Spleen (tissue), 11 donors: ENCODE data around the gene KIF16B. TPM values are rescaled to one million over a fixed set of nuclear protein-coding genes. Genes with fewer than 3 reads are reported as not detected.

Experiments
- DNase-seq: peaks from one replicate; pipeline ENCODE4 v3.0.0-alpha.2; 2020
- H3K27ac ChIP-seq, 8 donors: fragments of 200-600 bp; sonication (generic) in 7 of 8; 1 replicate in 4 of 8; 2 replicates in 4 of 8; pipeline versions ENCODE4 v1.5.0 to v1.8.0; 2016 to 2021; ENCODE audit warnings: inconsistent platforms in 4 of 8, mild to moderate bottlenecking in 4 of 8, moderate library complexity in 1 of 8
- H3K27me3 ChIP-seq, 7 donors: fragments of 200-600 bp; sonication (generic) in 6 of 7; replicated peaks in 1 of 7; 1 replicate in 4 of 7; 2 replicates in 3 of 7; pipeline versions ENCODE4 v1.5.0 to v1.8.0; 2016 to 2021; ENCODE audit warnings: inconsistent platforms in 3 of 7, mild to moderate bottlenecking in 1 of 7
- H3K36me3 ChIP-seq, 6 donors: fragments of 200-600 bp; sonication (generic) in 5 of 6; 1 replicate in 4 of 6; 2 replicates in 2 of 6; pipeline versions ENCODE4 v1.5.0 to v1.8.0; 2016 to 2021; ENCODE audit warnings: inconsistent platforms in 2 of 6
- H3K4me1 ChIP-seq, 6 donors: fragments of 200-600 bp; sonication (generic) in 5 of 6; 1 replicate in 3 of 6; 2 replicates in 3 of 6; pipeline versions ENCODE4 v1.5.0 to v1.8.0; 2016 to 2021; ENCODE audit warnings: inconsistent platforms in 3 of 6
- H3K4me3 ChIP-seq, 8 donors: fragments of 200-600 bp; sonication (generic) in 7 of 8; 1 replicate in 4 of 8; 2 replicates in 4 of 8; pipeline versions ENCODE4 v1.5.0 to v1.8.0; 2016 to 2021; ENCODE audit warnings: inconsistent platforms in 4 of 8, mild to moderate bottlenecking in 4 of 8, moderate library complexity in 2 of 8
- H3K9me3 ChIP-seq, 8 donors: fragments of 200-600 bp; sonication (generic) in 7 of 8; 1 replicate in 4 of 8; 2 replicates in 4 of 8; pipeline versions ENCODE4 v1.5.0 to v1.8.0; 2016 to 2021; ENCODE audit warnings: inconsistent platforms in 4 of 8
- CTCF ChIP-seq, 11 experiments: fragments of 200-600 bp in 7 of 11; fragments of 450-650 bp in 4 of 11; sonication (generic) in 4 of 11; IDR thresholded peaks in 8 of 11; conservative IDR thresholded peaks in 3 of 11; 1 replicate in 7 of 11; 2 replicates in 4 of 11; pipeline versions ENCODE4 v1.4.0 to v1.8.0; 2016 to 2021; ENCODE audit warnings: antibody characterized with exemption in 11 of 11, inconsistent platforms in 4 of 11, mild to moderate bottlenecking in 1 of 11
- POLR2A ChIP-seq, 3 donors: fragments of 450-650 bp; IDR thresholded peaks; one replicate each; pipeline ENCODE4 v1.5.1; 2017; ENCODE audit warnings: antibody characterized with exemption in 3 of 3, mild to moderate bottlenecking in 1 of 3
- POLR2AphosphoS5 ChIP-seq, 3 donors: sonication (generic); formaldehyde crosslinking; IDR thresholded peaks; one replicate each; pipeline ENCODE4 v1.5.1; 2017; ENCODE audit warnings: antibody characterized with exemption in 3 of 3
- WGBS, 5 donors: extraction: QIAGEN DNeasy Blood & Tissue Kit in 3 of 5; methylation state at CpG; one replicate each; pipeline versions ENCODE4 v1.1.5 to v1.1.7; 2013 to 2018; 5-methylcytosine and 5-hydroxymethylcytosine counted together
- intact Hi-C: fragments of 100-400 bp; cut with DNase I; formaldehyde crosslinking; loops from one replicate; pipeline ENCODE4 v1.15.0; 2023; ENCODE audit warnings: low total_unique reads
- polyA plus RNA-seq, 3 donors: library from polyadenylated mRNA; stranded (reverse); fragments of 200-250 nt; gene quantifications; one replicate each; pipeline ENCODE4 v1.2.1, GENCODE V29; 2013
- total RNA-seq, 7 donors: library from RNA; depleted of rRNA in 3 of 7; stranded (reverse); fragments of >200 nt in 3 of 7; fragmentation: NEBNext Ultra II Directional in 4 of 7; extraction: Animal tissue kit (Norgen Biotek cat#: 25700) in 4 of 7; gene quantifications; one replicate each; pipeline versions ENCODE4 v1.1.0 to v1.2.1, GENCODE V29; 2016 to 2021
- donor health status: healthy with polysubstance abuse.
- donor health status: DM: no; HTN: no; CAD: no; lungs with moderate emphysema.
- donor health status: DM: no; HTN: no; CAD: no.
- donor health status: Bipolar disorder and iron deficiency.
- donor health status: healthy.
- donor health status: DM: no; HTN: no; CAD: no.
- donor health status: DM: yes; HTN: yes; CAD: no.

KIF16B gene
- total and polyA plus RNA-seq, 10 donors, result 3.0 to 30.1 (median 21.2) TPM

- no peaks in the 10 kb centered on the region for H3K27me3 ChIP-seq
- H3K9me3 ChIP-seq, result no peaks in the 10 kb centered on the region
- intact Hi-C loops, result no loop called here
- 74 to 87% (median 84%) methylated on average over 4 of the region's 4 CpGs for WGBS, 5 donors
- H3K27ac ChIP-seq, result no peak overlapping the region
- no peaks in the 10 kb centered on the region for H3K4me1 ChIP-seq
- H3K4me3 ChIP-seq, result no peak overlapping the region
- peaks cover 0 to 19% (median 0%) of the 10 kb centered on the region in 6 donors for H3K36me3 ChIP-seq
- no peak for DNase-seq
- TF ChIP-seq CTCF (IDR thresholded peaks at IDR 0.05 in 8 of 11, conservative IDR thresholded peaks at IDR 0.05 in 3 of 11), result no peak
- no peak for TF ChIP-seq POLR2A (IDR thresholded peaks at IDR 0.05)
- no peak for TF ChIP-seq POLR2AphosphoS5 (IDR thresholded peaks at IDR 0.05)
Observed at GRCh38 chr20:16292226-16292880, 280.9 kb downstream of the KIF16B start.

DNA sequence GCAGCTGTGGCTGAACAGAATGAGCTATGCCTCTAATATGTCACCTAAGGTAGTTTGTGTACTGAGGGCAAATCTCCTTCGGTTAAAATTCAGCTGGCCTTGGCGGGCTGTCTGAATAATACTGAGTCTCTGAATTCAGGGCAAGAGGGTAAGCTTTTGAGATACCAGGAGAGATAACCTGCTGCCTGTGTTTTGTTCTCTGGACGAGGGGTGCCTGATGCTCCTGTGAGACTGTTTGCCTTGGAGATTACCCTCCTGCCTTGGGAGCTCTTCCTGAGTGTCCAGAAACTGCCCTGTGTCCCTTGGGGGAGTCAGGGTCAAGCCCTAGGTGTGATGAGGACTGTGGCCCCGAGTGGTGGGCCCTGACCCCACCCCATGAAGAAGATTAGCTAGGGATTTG, 282.9 kb downstream of the KIF16B start:
- no peaks in the 10 kb centered on the region for H3K4me1 ChIP-seq
- 72 to 85% (median 81%) methylated on average over 4 of the region's 4 CpGs for WGBS, 5 donors
- intact Hi-C loops, result no loop called here
- DNase-seq, result no peak
- H3K4me3 ChIP-seq, result no peak overlapping the region
- peaks cover 0 to 8% (median 0%) of the 10 kb centered on the region in 6 donors for H3K36me3 ChIP-seq
- H3K9me3 ChIP-seq, result no peaks in the 10 kb centered on the region
- H3K27ac ChIP-seq, result no peak overlapping the region
- no peak for TF ChIP-seq POLR2A (IDR thresholded peaks at IDR 0.05)
- no peaks in the 10 kb centered on the region for H3K27me3 ChIP-seq

- no peak overlapping the region for H3K27ac ChIP-seq
- no peaks in the 10 kb centered on the region for H3K27me3 ChIP-seq
- peaks cover 0 to 11% (median 0%) of the 10 kb centered on the region in 6 donors for H3K36me3 ChIP-seq
- peaks cover 0 to 7% (median 1%) of the 10 kb centered on the region in 6 donors for H3K4me1 ChIP-seq
- H3K4me3 ChIP-seq, result no peak overlapping the region
- no peaks in the 10 kb centered on the region for H3K9me3 ChIP-seq
- no peak for DNase-seq
- intact Hi-C loops, result no loop called here
- no peak for TF ChIP-seq POLR2AphosphoS5 (IDR thresholded peaks at IDR 0.05)
- no peak for TF ChIP-seq CTCF (IDR thresholded peaks at IDR 0.05 in 8 of 11, conservative IDR thresholded peaks at IDR 0.05 in 3 of 11)
- 71 to 93% (median 86%) methylated on average over 2 of the region's 2 CpGs for WGBS, 5 donors
Observed at GRCh38 chr20:16287776-16288175, 285.5 kb downstream of the KIF16B start.

DNA sequence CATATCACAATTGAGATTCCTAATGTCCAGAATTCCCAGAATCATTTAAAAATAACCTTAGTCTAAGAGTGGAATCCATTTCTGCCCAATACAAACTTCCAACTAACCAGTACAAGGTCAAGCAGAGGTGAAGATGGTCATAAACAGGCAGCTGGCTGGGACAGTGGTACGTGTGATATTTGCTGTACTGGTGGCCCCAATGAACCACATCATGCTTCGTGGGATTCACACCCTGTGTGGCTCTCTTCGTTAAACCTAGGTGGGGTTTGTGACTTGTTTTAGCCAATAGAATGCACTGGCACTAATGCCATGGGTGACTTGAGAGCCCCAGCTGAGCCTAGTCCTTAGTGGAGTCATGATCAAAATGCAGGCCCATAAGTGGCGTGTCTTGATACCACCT, 286.6 kb downstream of the KIF16B start:
- no peaks in the 10 kb centered on the region for H3K27me3 ChIP-seq
- no peak overlapping the region for H3K4me3 ChIP-seq
- no peaks in the 10 kb centered on the region for H3K9me3 ChIP-seq
- H3K36me3 ChIP-seq, result peaks cover 0 to 11% (median 0%) of the 10 kb centered on the region in 6 donors
- WGBS, 5 donors, result 85 to 91% (median 87%) methylated on average over 4 of the region's 4 CpGs
- DNase-seq, result no peak
- H3K27ac ChIP-seq, result no peak overlapping the region
- intact Hi-C loops, result no loop called here
- H3K4me1 ChIP-seq, result peaks cover 0 to 7% (median 1%) of the 10 kb centered on the region in 6 donors
- TF ChIP-seq POLR2AphosphoS5 (IDR thresholded peaks at IDR 0.05) (no peak), CTCF (IDR thresholded peaks at IDR 0.05 in 8 of 11, conservative IDR thresholded peaks at IDR 0.05 in 3 of 11) (no peak), POLR2A (IDR thresholded peaks at IDR 0.05) (no peak)
